Measurements from ENCODE around the gene PTPN21.
A peak's percentile ranks its signal among the peaks of the same experiment; 100 is the strongest.

Gene PTPN21

GRCh38 chr14:88503754-88504406 is 50.9 kb downstream of the PTPN21 start:
- DNase-seq = no peak

- DNase-seq = no peak
Measured at GRCh38 chr14:88502740-88503139, 52.1 kb downstream of the PTPN21 start.

GRCh38 chr14:88500611-88501010 is 54.2 kb downstream of the PTPN21 start:
- DNase-seq = no peak

- no peak for DNase-seq
Measured at GRCh38 chr14:88499225-88499624, 55.6 kb downstream of the PTPN21 start.

GRCh38 chr14:88496414-88496813 is 58.4 kb downstream of the PTPN21 start:
- DNase-seq = no peak

- no peak for DNase-seq
Measured at GRCh38 chr14:88493392-88494185, 61.2 kb downstream of the PTPN21 start.

- peak; percentile 85 for DNase-seq
Measured at GRCh38 chr14:88492272-88493089, 62.3 kb downstream of the PTPN21 start.

GRCh38 chr14:88490168-88490567 is 64.6 kb downstream of the PTPN21 start:
- no peak for DNase-seq

- DNase-seq = no peak
Measured at GRCh38 chr14:88488897-88489296, 65.9 kb downstream of the PTPN21 start.

- no peak for DNase-seq
Measured at GRCh38 chr14:88488081-88488480, 66.7 kb downstream of the PTPN21 start.

- DNase-seq = no peak
Measured at GRCh38 chr14:88482524-88482923, 72.3 kb downstream of the PTPN21 start.

GRCh38 chr14:88481794-88482193 is 73.0 kb downstream of the PTPN21 start:
- DNase-seq = no peak

GRCh38 chr14:88481059-88481458 is 73.7 kb downstream of the PTPN21 start:
- DNase-seq = no peak

GRCh38 chr14:88479574-88479987 is 75.2 kb downstream of the PTPN21 start:
- DNase-seq = no peak

GRCh38 chr14:88478931-88479330 is 75.9 kb downstream of the PTPN21 start:
- no peak for DNase-seq

- no peak for DNase-seq
Measured at GRCh38 chr14:88477513-88478250, 77.1 kb downstream of the PTPN21 start.

GRCh38 chr14:88476825-88477224 is 78.0 kb downstream of the PTPN21 start:
- DNase-seq = no peak

- no peak for DNase-seq
Measured at GRCh38 chr14:88476214-88476774, 78.5 kb downstream of the PTPN21 start.

GRCh38 chr14:88473791-88474190 is 81.0 kb downstream of the PTPN21 start:
- no peak for DNase-seq

GRCh38 chr14:88470542-88471440 is 84.0 kb downstream of the PTPN21 start:
- DNase-seq = no peak

GRCh38 chr14:88468406-88468805 is 86.4 kb downstream of the PTPN21 start:
- DNase-seq = peak; percentile 14
